Parathyroid adenoma (tissue), 2 donors: ENCODE results near the gene NDUFA7.
"Not testable (repeated sequence)": the region's sequence is repeated elsewhere in the genome, so short reads cannot be mapped to it uniquely, and the experiment has no call there.

Source experiments
- H2AFZ ChIP-seq: fragments of 300-600 bp; sonication (generic); one replicate; pipeline ENCODE4 v1.7.0; 2017; ENCODE audit warnings: antibody characterized with exemption, mild to moderate bottlenecking
- H3K27ac ChIP-seq: fragments of 300-600 bp; sonication (generic); one replicate; pipeline ENCODE4 v1.7.0; 2017
- H3K27me3 ChIP-seq: fragments of 300-600 bp; sonication (generic); one replicate; pipeline ENCODE4 v1.7.0; 2017; ENCODE audit warnings: low read length; ENCODE audit not compliant: control insufficient read depth, insufficient read depth
- H3K36me3 ChIP-seq: fragments of 300-600 bp; sonication (generic); one replicate; pipeline ENCODE4 v1.7.0; 2017; ENCODE audit warnings: low read length; ENCODE audit not compliant: control insufficient read depth, insufficient read depth
- H3K4me1 ChIP-seq: fragments of 300-600 bp; sonication (generic); one replicate; pipeline ENCODE4 v1.7.0; 2017; ENCODE audit warnings: control low read depth
- H3K4me2 ChIP-seq: fragments of 300-600 bp; sonication (generic); one replicate; pipeline ENCODE4 v1.7.0; 2017; ENCODE audit warnings: low read length
- H3K4me3 ChIP-seq: fragments of 300-600 bp; sonication (generic); one replicate; pipeline ENCODE4 v1.7.0; 2017; ENCODE audit warnings: low read depth, low read length
- H3K79me2 ChIP-seq: fragments of 300-600 bp; sonication (generic); one replicate; pipeline ENCODE4 v1.7.0; 2017; ENCODE audit warnings: control low read depth
- H3K9ac ChIP-seq: fragments of 300-600 bp; sonication (generic); one replicate; pipeline ENCODE4 v1.7.0; 2017; ENCODE audit warnings: mild to moderate bottlenecking
- H3K9me3 ChIP-seq: fragments of 300-600 bp; sonication (generic); one replicate; pipeline ENCODE4 v1.7.0; 2017; ENCODE audit warnings: low read length; ENCODE audit not compliant: control insufficient read depth
- TF ChIP-seq, protein P1 (sequence below): fragments of 300-600 bp; sonication (generic); IDR thresholded peaks from one replicate; pipeline ENCODE4 v1.7.0; 2017; ENCODE audit warnings: antibody characterized with exemption, mild to moderate bottlenecking
- donor health status: primary hyperparathyroidism.

The NDUFA7 gene

DNA sequence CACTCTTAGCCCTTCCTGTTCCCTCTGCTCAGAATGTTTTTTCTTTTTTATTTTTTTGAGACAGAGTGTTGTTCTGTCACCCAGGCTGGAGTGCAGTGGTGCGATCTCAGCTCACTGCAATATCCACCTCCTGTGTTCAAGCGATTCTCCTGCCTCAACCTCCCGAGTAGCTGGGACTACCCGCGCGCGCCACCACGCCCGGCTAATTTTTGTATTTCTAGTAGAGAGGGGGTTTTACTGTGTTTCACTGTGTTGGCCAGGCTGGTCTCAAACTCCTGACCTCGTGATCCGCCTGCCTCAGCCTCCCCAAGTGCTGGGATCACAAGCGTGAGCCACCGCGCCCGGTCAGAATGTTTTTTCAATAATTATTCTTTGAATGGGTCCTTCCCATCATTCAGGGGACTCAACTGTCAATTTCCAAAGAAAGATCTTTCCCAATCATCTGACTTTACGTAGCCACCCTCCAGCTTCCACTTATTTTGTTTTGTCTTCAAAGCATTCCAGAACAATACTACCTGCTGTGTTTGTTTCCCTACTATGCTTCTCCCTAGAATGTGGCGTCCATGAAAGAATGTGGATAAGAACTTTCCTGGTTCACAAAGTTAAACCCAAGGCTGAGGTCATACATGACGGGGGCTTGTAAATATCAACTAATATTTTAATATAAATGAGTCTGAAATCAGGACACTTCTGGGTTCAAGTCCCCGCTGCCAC is 1.2 kb downstream of the NDUFA7 start:
- peak overlapping the region; percentile 99 for H3K4me3 ChIP-seq
- peaks cover 31% of the 10 kb centered on the region for H3K79me2 ChIP-seq
- peak overlapping the region; percentile 89 for H3K9ac ChIP-seq
- H3K27me3 ChIP-seq = no peaks in the 10 kb centered on the region
- TF ChIP-seq, protein P1, sequence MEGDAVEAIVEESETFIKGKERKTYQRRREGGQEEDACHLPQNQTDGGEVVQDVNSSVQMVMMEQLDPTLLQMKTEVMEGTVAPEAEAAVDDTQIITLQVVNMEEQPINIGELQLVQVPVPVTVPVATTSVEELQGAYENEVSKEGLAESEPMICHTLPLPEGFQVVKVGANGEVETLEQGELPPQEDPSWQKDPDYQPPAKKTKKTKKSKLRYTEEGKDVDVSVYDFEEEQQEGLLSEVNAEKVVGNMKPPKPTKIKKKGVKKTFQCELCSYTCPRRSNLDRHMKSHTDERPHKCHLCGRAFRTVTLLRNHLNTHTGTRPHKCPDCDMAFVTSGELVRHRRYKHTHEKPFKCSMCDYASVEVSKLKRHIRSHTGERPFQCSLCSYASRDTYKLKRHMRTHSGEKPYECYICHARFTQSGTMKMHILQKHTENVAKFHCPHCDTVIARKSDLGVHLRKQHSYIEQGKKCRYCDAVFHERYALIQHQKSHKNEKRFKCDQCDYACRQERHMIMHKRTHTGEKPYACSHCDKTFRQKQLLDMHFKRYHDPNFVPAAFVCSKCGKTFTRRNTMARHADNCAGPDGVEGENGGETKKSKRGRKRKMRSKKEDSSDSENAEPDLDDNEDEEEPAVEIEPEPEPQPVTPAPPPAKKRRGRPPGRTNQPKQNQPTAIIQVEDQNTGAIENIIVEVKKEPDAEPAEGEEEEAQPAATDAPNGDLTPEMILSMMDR = no peak
- no peak overlapping the region for H2AFZ ChIP-seq
- peaks cover 16% of the 10 kb centered on the region for H3K4me1 ChIP-seq
- no peaks in the 10 kb centered on the region for H3K9me3 ChIP-seq
- peak overlapping the region; percentile 97 for H3K4me2 ChIP-seq
- no peaks in the 10 kb centered on the region for H3K36me3 ChIP-seq
- H3K27ac ChIP-seq = no peak overlapping the region

DNA sequence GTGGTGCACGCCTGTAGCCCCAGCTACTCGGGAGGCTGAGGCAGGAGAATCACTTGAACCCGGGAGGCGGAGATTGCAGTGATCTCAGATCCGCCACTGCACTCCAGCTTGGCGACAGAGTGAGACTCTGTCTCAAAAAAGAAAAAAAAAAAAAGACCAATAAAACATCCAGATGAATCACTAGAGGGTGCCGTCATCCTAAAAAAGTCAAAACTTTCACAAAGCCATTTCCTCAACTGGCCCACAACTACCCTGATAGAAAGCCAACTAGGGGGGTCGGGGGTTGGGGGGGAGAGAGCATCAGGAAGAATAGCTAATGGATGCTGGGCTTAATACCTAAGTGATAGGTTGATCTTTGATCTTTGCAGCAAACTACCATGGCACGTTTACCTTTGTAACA is 2.3 kb downstream of the NDUFA7 start:
- H3K4me3 ChIP-seq, H3K27me3 ChIP-seq, H3K36me3 ChIP-seq, H3K9ac ChIP-seq, H2AFZ ChIP-seq, H3K4me2 ChIP-seq, H3K9me3 ChIP-seq, H3K4me1 ChIP-seq, H3K27ac ChIP-seq: not testable (repeated sequence)
- H3K79me2 ChIP-seq = peaks cover 31% of the 10 kb centered on the region

DNA sequence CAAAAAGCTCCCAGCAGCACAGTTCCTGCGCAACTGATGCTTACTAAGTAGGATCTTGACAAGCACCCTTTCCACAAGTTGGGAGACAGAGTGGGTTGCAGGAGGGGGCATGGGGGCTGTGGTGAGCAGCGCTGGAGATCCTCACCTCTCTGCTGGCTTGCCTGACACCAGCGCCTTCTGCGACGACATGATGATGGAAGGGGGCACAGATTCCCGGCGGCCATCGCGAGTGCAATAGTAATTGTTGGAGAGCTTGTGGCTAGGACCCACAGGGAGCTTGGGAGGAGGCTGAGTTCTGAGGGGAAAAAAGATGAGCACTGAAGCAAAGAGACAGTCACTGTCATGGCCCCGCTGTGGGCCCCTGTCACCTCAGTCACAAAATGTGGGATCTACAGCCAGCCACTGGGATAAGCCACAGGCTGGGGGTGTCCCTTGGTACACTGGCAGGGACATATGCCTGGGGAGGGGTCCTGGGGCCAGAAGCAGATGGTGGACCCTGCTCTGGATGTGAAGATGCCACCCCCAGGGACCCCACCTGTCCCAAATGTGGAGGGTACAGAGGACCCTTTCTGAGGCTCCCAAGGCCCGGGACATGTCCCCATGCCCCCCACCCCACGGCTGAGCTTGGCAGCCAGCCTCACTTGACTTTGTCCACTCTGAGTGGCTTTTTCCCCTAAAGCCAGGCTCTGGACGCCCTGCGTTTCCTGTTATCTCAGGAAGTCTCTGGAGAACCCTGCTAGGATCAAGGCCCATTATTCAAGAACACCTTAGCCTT is 4.6 kb downstream of the NDUFA7 start:
- H3K4me1 ChIP-seq = peaks cover 7% of the 10 kb centered on the region
- no peaks in the 10 kb centered on the region for H3K27me3 ChIP-seq
- peaks cover 27% of the 10 kb centered on the region for H3K79me2 ChIP-seq
- TF ChIP-seq, protein P1 = no peak
- H2AFZ ChIP-seq = no peak overlapping the region
- H3K36me3 ChIP-seq = no peaks in the 10 kb centered on the region
- no peak overlapping the region for H3K27ac ChIP-seq
- no peak overlapping the region for H3K9ac ChIP-seq
- no peak overlapping the region for H3K4me2 ChIP-seq
- H3K9me3 ChIP-seq = no peaks in the 10 kb centered on the region
- H3K4me3 ChIP-seq = no peak overlapping the region

DNA sequence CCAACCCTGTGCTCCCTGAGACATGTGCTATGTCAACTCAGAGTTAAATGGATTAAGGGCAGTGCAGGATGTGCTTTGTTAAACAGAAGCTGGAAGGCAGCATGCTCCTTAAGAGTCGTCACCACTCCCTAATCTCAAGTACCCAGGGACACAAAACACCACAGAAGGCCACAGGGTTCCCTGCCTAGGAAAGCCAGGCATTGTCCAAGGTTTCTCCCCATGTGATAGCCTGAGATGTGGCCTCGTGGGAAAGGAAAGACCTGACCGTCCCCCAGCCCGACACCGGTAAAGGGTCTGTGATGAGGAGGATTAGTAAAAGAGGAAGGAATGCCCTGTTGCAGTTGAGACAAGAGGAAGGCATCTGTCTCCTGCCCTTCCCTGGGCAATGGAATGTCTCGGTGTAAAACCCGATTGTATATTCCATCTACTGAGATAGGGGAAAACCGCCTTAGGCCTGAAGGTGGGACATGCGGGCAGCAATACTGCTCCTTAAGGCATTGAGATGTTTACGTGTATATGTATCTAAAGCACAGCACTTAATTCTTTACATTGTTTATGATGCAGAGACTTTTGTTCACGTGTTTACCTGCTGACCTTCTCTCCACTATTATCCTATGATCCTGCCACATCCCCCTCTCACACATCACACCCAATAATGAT is 6.1 kb downstream of the NDUFA7 start:
- H3K4me3 ChIP-seq, H3K9ac ChIP-seq, H3K27me3 ChIP-seq, H3K36me3 ChIP-seq, H3K27ac ChIP-seq, H2AFZ ChIP-seq, H3K9me3 ChIP-seq, H3K4me2 ChIP-seq, H3K4me1 ChIP-seq: not testable (repeated sequence)
- peaks cover 19% of the 10 kb centered on the region for H3K79me2 ChIP-seq

DNA sequence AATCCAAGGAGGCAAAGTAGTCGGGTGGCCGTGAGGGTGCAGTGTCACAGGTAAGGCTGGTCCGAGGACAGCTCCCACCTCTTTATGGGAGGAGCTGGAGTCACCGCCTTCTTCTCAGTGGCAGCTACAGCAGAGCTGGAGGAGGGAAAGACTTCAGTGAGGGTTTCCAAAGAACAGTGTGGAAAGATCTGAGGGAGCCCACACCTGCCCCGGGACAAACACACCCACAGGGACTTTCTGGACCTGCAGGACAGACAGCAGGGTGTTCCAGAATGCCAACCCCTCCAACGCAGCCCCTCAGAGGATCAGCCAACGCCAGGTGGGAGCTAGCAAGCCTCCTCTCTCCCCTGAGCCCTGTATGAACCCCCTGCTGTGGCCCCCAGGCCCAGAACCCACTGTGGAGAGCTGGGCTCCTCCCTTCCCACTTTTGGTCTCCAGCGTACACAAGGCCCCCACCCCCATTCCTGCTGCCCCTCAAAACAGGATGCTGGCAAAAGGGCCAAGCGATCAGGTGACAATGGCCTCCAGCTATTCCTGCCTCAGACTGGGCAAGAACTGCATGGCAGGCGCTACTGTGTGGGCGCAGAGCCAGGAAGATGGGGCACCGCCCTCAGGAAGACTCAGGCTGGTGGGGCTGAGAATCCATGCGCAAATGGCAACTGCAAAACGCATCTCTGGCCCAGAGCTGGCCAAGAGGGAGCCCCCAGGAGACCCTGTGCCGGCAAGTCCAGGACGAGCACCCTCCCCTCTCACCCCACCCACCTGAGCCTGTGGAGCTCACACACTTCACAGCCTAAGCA is 9.5 kb downstream of the NDUFA7 start:
- TF ChIP-seq, protein P1 = no peak
- H3K4me3 ChIP-seq = no peak overlapping the region
- H3K27ac ChIP-seq = no peak overlapping the region
- H3K27me3 ChIP-seq = no peaks in the 10 kb centered on the region
- H3K9me3 ChIP-seq = no peaks in the 10 kb centered on the region
- peaks cover 6% of the 10 kb centered on the region for H3K79me2 ChIP-seq
- H2AFZ ChIP-seq = no peak overlapping the region
- no peak overlapping the region for H3K4me2 ChIP-seq
- no peaks in the 10 kb centered on the region for H3K36me3 ChIP-seq
- H3K9ac ChIP-seq = no peak overlapping the region
- peaks cover 2% of the 10 kb centered on the region for H3K4me1 ChIP-seq
